Fibroblast of the aortic adventitia (primary cell): ENCODE results near the gene SLC24A3. TPM values are rescaled to one million over a fixed set of nuclear protein-coding genes. Genes with fewer than 3 reads are reported as not detected.
A peak's percentile ranks its signal among the peaks of the same experiment; 100 is the strongest.

Experiments used
- DNase-seq: peaks from one replicate; pipeline ENCODE4 v3.0.0-alpha.2; 2010; ENCODE audit warnings: low read depth
- H3K4me3 ChIP-seq: 2 replicates; pipeline ENCODE4 v1.5.1; 2011; ENCODE audit warnings: low read depth, mild to moderate bottlenecking, control low read depth, low read length, moderate library complexity
- CTCF ChIP-seq: IDR thresholded peaks from 2 replicates; pipeline ENCODE4 v1.5.1; 2011; ENCODE audit warnings: mild to moderate bottlenecking, low read length, control low read depth, inconsistent platforms; ENCODE audit not compliant: insufficient read depth
- total RNA-seq: library from RNA; depleted of rRNA; stranded (reverse); fragments of >200 nt; gene quantifications from 2 replicates; pipeline ENCODE4 v1.2.3, GENCODE V29; 2012; ENCODE audit warnings: low replicate concordance

SLC24A3 gene
- total RNA-seq, 1 donor = not detected

- no peak for TF ChIP-seq CTCF
- no peak overlapping the region for H3K4me3 ChIP-seq
- DNase-seq = peak; percentile 67
Measured at GRCh38 chr20:19699180-19699971, 486.9 kb downstream of the SLC24A3 start.

- no peak for TF ChIP-seq CTCF
- H3K4me3 ChIP-seq = no peak overlapping the region
- DNase-seq = no peak
Measured at GRCh38 chr20:19701429-19701828, 489.0 kb downstream of the SLC24A3 start.

DNA sequence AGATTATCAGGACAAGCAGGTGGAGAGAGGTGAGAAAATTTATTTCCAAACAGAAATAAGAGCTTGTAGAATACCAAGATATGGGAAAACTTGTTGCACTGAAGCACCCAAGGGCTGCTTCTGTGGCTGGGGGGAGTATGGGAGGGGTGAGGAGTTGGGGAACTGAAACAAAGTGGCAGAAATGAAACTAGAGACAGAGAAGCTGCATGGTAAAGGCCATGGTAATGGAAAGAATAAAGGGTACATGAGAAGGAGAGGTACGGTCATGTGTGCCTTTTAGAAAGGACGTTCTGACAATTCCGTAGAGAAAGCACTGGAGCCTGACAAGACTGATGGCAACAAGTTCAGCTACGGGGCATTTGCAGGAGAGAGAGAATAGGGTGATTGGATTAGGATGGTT lies 494.0 kb downstream of the SLC24A3 start:
- DNase-seq = no peak
- TF ChIP-seq CTCF = no peak
- no peak overlapping the region for H3K4me3 ChIP-seq

DNA sequence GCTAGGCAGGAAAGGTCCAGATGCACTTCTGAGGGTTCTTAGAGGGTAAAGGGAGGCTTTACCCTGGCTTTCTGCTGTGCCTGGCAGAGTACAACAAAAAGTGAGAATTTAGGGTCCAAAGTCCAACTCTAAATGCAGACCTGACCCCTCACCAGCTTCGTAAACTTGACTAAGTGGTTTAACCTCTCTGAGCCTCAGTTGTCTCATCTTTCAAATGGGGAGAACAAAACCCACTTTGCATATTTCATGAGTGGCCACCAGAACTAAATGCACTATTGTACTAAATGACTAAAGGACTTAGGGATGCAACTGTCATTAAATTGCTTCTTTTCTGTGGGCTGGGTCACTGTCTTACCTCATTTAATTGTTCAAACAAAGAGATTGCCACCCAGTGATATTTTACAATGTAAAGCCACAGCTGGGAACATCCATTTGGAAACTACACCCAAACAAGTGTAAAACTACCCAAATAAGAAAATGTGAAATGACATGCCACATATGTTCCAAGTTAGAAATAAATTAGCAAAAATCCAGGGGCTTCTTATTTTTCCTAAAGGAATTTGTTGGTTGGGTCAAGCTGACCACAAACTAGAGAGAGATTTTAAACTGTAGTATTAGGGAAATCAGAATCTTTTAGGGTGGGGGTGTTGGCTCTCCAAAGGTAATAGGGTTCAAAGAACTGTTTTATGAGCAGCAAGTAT lies 497.3 kb downstream of the SLC24A3 start:
- H3K4me3 ChIP-seq = no peak overlapping the region
- no peak for DNase-seq
- no peak for TF ChIP-seq CTCF

GRCh38 chr20:19710336-19711120 lies 498.1 kb downstream of the SLC24A3 start:
- DNase-seq = peak; percentile 37
- no peak for TF ChIP-seq CTCF
- no peak overlapping the region for H3K4me3 ChIP-seq

GRCh38 chr20:19711126-19711525 lies 498.7 kb downstream of the SLC24A3 start:
- TF ChIP-seq CTCF = no peak
- no peak for DNase-seq
- H3K4me3 ChIP-seq = no peak overlapping the region
